Measurements from ENCODE around the gene SS18L1.
"Not testable (repeated sequence)": the region's sequence is repeated elsewhere in the genome, so short reads cannot be mapped to it uniquely, and the experiment has no call there.

Gene SS18L1

GRCh38 chr20:62138912-62139311 lies 4.7 kb upstream of the SS18L1 start:
- DNase-seq, result no peak

- no peak for DNase-seq
Observed at GRCh38 chr20:62139636-62140035, 3.9 kb upstream of the SS18L1 start.

DNA sequence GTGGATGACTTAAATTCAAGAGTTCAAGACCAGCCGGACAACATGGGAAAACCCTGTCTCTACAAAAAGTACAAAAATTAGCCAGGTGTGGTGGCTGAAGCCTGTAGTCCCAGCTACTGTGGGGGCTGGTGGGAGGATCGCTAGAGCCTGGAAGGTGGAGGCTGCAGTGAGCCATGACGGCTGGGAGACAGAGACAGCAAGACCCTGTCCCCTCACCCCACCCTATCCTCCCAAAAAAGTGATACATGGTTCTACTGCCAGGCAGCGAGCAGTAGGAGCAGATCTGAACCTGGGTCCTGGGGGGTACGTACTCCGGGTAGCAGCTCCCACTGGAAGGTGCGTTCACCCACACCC lies 2.5 kb upstream of the SS18L1 start:
- no peak for DNase-seq

- DNase-seq, result peak; percentile 26
Observed at GRCh38 chr20:62141397-62142251, 1.9 kb upstream of the SS18L1 start.

GRCh38 chr20:62142252-62143080 lies 1.1 kb upstream of the SS18L1 start:
- no peak for DNase-seq

DNA sequence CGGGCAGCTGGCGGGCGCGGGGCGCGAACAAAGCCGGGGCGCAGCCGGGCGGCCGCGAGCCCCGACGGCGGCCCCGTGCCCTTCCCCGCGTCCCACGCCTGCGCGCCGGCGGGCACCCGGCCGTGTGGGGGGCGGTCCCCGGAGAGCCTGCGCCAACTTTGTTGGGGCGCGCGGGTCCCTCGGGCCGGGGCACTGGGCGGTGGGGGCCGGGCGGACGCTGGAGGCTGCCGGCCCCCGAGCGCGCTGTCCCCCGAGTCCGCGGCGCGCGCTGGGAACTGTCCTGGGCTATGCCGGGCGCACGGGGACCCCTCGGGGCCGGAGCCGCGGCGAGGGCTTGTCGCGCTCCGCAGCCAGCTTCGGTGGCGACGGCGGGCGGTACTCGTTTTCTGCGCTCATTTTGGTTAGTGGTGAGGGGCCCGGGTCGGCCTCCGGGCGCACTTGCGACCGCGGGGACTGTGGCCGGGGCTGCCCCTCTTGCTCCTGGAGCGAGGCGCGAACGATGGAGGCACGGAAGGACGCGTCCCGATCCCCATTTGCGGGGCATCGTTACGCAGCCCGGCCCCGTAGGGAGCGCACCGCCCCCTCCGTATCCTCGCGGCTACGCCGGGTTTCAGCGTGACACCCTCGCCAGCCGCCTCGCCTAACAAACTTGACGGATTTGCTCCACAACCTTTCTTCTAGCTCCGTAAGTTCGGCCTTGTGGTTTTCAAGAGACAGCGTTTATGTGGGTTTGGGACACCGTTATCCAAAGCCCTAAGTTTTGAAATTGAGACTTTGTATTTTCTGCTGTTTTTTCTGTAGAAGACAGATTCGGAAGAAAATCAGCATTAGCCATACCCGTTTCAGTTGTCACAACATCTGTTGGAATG lies 622 bp downstream of the SS18L1 start:
- peak; percentile 50 for DNase-seq

- DNase-seq, result no peak
Observed at GRCh38 chr20:62145688-62146018, 2.1 kb downstream of the SS18L1 start.

DNA sequence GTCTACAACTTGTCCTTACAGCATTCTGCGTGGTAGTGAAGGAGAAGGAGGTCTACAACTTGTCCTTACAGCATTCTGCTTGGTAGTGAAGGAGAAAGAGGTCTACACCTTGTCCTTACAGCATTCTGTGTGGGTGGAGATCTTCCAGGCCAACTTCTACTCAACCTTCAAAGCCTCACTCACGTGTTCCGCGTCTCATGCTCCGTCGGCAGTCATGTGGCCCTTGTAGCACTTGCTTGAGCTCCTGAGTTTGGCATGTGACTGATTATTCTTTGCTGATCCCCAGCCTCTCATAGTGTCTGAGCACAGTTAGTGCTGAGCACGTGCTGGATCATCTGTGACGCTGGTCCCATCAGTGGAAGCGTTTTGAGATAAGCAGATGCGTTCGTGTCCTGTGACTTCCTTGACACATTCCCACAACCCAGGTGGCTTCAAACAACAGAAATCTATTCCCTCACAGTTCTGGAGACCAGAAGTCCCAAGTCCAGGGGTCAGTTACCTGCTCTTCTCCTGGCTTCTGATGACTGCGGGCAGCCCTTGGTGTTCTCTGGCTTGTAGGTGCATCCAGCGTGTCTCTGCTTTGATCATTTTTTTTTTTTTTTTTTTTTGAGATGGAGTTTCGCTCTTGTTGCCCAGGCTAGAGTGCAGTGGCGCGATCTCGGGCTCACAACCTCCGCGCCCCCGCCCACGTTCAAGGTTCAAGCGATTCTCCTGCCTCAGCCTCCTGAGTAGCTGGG lies 2.6 kb downstream of the SS18L1 start:
- DNase-seq, result no peak

DNA sequence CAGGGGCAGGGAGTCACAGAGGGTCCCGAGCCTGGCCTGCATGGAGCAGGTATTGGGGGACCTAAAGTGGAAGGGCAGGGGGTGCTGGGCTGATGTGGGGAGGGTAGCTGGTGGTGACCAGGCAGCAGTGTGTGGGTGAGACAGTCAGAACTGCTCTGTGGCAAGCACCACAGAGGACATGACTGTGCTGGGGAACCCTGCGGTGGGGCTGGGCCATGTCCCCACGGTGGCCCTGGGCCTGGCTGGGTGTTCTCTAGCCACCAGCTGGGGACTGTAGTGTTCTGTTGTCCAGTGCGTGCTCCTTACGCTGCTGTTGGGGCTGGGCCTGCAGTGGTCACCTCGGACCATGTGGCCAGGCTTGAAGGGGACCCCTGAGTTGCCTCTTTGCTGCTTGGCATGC lies 3.6 kb downstream of the SS18L1 start:
- DNase-seq, result no peak

GRCh38 chr20:62147528-62147927 lies 4.0 kb downstream of the SS18L1 start:
- DNase-seq, result no peak

GRCh38 chr20:62148383-62148782 lies 4.8 kb downstream of the SS18L1 start:
- DNase-seq, result not testable (repeated sequence)

- no peak for DNase-seq
Observed at GRCh38 chr20:62148908-62149314, 5.3 kb downstream of the SS18L1 start.

GRCh38 chr20:62149532-62150309 lies 6.2 kb downstream of the SS18L1 start:
- no peak for DNase-seq

GRCh38 chr20:62150310-62150575 lies 6.7 kb downstream of the SS18L1 start:
- no peak for DNase-seq

- no peak for DNase-seq
Observed at GRCh38 chr20:62151225-62151624, 7.7 kb downstream of the SS18L1 start.

DNA sequence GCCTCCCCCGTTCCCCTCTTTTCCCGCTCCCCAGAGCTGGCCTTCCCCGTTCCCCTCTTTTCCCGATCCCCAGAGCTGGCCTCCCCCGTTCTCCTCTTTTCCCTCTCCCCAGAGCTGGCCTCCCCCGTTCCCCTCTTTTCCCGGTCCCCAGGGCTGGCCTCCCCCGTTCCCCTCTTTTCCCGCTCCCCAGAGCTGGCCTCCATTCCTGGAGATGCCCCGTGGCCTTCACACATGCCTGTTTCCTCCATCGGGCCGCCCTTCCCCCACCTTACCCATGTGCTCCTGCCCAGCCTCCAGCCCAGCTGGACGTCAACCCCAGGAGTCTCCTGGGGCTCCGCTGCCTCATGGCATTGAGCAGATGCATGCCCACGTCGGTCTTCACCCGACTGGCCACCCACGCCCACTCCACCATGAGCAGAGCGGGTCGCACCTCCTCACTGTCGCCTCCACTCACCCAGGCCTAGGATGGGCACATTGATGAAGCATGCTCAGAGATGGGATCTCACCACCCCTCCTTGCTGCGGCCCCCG lies 8.3 kb downstream of the SS18L1 start:
- DNase-seq, result no peak

DNA sequence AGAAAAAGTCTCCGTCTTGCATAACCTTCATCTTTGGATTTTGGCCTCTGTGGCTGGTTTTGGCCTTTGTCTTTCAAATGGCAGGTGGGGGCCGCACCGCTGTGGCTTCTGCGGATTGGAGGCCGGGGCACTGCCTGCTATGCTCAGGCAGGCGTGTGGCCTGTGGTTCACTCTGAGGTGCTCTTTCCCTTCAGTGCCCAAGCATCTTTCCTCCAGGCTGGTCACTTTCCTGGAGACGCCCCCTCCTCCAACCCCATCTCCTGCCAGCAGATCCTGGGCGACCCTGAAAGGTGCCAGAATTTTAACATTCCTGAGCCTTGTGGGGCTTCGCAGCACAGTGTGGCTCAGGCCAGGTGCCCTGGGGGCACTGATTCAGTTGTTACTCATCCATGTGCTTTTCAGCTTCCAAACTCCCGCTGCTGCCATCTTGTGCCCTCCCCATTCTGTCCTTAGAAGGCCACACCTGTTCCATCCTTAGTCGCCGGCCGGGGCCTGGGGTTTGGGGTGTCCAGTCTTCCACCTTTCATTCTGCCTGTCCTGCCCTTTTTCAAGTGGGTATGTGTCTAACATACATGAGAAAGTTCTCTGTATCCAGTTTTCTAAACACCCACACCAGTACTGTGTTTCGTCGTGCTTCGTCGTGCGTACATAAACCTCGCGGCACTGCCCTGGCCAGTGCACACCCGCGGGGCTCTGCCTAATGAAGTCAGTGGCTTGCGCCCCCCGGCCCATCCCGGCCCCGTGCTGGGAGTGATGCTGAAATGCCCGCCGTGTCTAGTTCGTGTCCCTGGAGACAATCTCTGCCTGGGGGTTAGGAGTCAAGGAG lies 12.1 kb downstream of the SS18L1 start:
- DNase-seq, result no peak

- DNase-seq, result no peak
Observed at GRCh38 chr20:62156254-62156556, 12.6 kb downstream of the SS18L1 start.

DNA sequence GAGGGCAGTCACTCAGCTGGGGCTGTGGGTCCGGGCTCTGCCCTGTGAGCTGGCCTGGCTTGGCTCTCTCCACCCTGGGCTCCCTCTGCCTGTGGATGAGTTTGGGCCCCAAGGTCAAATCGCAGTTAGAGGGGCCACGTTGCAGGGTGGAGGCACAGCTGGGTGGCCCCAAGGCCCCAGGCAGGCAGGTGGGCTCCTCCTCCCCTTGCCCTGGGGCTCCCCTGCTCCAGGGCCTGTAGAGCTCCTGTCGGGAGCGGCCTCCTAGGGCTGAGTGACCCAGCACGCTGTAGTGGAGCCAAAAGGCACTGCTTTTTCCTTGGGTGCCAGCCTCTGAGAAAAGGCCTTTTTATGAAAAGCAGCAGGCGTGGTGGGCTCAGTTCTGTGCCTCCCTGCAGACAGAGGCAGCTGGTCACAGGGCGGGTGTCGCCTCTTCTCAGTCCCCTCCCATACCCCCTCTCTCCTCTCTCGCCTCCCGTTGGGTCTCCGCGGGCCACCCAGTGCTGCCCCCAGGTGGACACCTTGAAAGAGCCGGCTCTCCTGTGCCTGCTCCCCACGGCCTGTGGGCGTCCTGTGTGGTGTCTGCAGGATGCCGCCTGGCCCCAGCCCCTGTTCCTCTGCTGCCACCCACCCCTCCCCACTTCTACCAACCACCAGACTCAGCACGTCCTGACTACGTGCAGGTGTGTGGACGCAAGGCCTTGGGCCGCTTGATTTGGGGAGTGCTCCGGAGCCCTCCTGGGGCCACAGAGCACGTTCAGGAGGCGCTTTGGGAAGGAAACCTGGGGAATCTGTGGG lies 13.2 kb downstream of the SS18L1 start:
- DNase-seq, result peak; percentile 76

DNA sequence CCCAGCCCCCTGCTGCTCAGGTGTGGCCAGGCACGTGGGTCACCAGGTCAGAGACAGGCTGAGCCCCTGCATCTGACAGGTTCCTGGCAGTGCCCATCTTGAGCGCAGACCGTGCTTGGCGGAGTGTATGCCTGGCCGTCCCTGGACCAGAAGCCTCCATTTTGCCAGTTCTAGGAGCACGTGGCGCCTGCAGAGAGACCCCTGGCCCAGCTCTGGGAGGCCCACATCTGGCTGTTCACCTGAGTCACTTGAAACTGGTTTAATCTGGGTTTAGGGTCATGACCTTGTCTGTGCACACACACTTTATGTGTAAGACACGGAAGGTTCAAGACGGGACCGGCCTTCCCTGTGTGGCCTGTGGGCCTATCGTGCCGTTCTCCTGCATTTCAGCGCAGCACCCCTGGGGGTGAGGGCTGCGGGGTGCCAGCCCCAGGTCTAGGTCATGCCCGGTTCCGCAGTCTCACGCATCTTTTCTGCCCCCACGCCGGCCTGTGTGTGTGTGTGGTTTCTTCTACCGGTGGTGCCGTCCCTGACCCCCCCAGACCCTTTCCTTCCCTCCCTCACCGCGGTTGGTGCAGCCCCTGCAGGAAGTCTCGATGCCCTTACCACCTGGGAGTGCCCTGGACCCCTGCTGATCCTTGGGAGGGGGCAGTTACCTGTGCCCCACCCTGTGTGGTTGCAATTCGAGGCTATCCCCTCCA lies 14.0 kb downstream of the SS18L1 start:
- DNase-seq, result no peak
